WI38 (cell line): ENCODE data around the gene TNS4.

ENCODE experiments used
- H3K4me3 ChIP-seq: 2 replicates; pipeline ENCODE4 v1.5.1; 2011; ENCODE audit warnings: low read depth, mild to moderate bottlenecking, control low read depth, low read length
- CTCF ChIP-seq: IDR thresholded peaks from 2 replicates; pipeline ENCODE4 v1.5.1; 2012; ENCODE audit warnings: low read depth, mild to moderate bottlenecking, control low read depth, low read length

Gene TNS4

GRCh38 chr17:40481106-40481505 is 20.3 kb downstream of the TNS4 start:
- no peak for TF ChIP-seq CTCF
- H3K4me3 ChIP-seq, result no peak overlapping the region

GRCh38 chr17:40480501-40481003 is 20.9 kb downstream of the TNS4 start:
- no peak for TF ChIP-seq CTCF
- no peak overlapping the region for H3K4me3 ChIP-seq

GRCh38 chr17:40479754-40480480 is 21.5 kb downstream of the TNS4 start:
- H3K4me3 ChIP-seq, result no peak overlapping the region
- no peak for TF ChIP-seq CTCF

- no peak for TF ChIP-seq CTCF
- no peak overlapping the region for H3K4me3 ChIP-seq
These were observed 22.9 kb downstream of the TNS4 start for GRCh38 chr17:40478486-40478885.

- no peak overlapping the region for H3K4me3 ChIP-seq
- TF ChIP-seq CTCF, result no peak
These were observed 23.6 kb downstream of the TNS4 start for GRCh38 chr17:40477796-40478195.

GRCh38 chr17:40475234-40475908 is 26.1 kb downstream of the TNS4 start:
- no peak for TF ChIP-seq CTCF

GRCh38 chr17:40474419-40475002 is 26.9 kb downstream of the TNS4 start:
- no peak overlapping the region for H3K4me3 ChIP-seq
- no peak for TF ChIP-seq CTCF

More at GRCh38 chr17:40475234-40475908, 26.1 kb downstream of the TNS4 start:
- H3K4me3 ChIP-seq, result no peak overlapping the region
